ENCODE data around the gene MEAF6. TPM values are rescaled to one million over a fixed set of nuclear protein-coding genes. Genes with fewer than 3 reads are reported as not detected.

Gene MEAF6
- total and polyA plus RNA-seq, 2 of the 8 experiments (the other 6 are each of a cell fraction or from before 2014, with no cell fraction given) = 23.0 to 38.8 TPM

DNA sequence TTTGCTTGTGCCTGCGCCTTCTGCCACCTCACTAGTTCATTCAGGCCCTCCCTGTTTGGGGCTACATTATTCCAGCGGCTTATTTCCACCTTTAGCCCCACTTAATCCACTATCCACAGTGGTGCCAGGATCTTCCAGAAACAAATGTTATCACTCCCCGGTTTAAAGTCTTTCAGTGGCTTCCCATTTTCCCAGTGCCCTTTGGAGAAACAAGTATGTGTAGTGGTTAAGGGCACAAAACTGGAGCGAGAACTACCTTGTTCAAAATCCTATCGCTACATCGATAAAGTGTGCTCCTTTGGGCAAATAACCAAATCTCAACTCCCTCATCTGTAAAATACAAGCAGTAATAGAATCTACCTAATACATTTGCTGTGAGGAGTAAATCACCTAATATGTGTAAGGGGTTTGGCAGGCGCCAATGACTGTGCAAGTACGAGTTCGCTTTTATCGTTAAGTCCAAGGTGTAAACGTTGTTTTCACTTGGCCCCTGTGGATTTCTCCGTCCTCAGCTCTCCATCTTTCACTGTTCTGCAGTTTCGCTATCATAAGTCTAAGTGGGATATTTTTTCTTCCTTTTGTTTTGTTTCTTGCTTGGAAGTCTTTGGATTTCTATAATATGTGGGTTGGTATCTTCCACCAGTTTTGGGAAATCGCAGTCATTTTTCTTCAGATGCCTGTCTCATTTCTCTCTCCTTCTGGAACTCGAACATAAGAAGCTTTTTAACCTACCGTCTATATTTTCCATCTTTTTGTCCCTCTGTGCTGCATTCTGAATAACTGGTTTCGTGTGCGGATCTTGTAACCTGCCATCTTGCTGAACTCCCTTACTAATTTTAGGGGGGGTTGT lies 844 bp upstream of the MEAF6 start:
- Histone ChIP-seq H3K27me3 (replicated peaks in 1 of 4; ENCODE audit: control insufficient read depth in 3 of 4, extremely low read depth in 1 of 4, insufficient read depth in 3 of 4, low read length in 3 of 4) (no peaks in the 10 kb centered on the region), H2BK12ac (ENCODE audit: low read depth, low read length) (peak overlapping the region; percentile 44), H4K20me1 (replicated peaks in 1 of 2; ENCODE audit: control insufficient read depth in 1 of 2, insufficient read depth in 2 of 2, low read length in 2 of 2) (peaks cover 3 to 7% of the 10 kb centered on the region in 2 experiments), H4K8ac (ENCODE audit: extremely low read depth, insufficient read depth, low read length) (peak overlapping the region; percentile 87; the same call in 1 of the 2 replicates), H2AK5ac (ENCODE audit: low read depth, low read length) (no peak overlapping the region), H3K14ac (ENCODE audit: insufficient read length) (no peak overlapping the region), H3K79me2 (ENCODE audit: control insufficient read depth in 1 of 2, insufficient read depth in 2 of 2, low read length in 2 of 2) (peaks cover 3 to 15% of the 10 kb centered on the region in 2 experiments; a peak in 2 of 4 replicates), H3K18ac (ENCODE audit: extremely low read depth, low read length) (peak overlapping the region; percentile 98), H3K9ac (replicated peaks in 1 of 4; ENCODE audit: extremely low read depth in 1 of 4, low read depth in 3 of 4, low read length in 3 of 4) (peak overlapping the region in 3 of 4 experiments; percentile 6 to 78 (median 77); a peak in 4 of 7 replicates), H3K79me1 (ENCODE audit: low read depth, low read length) (peaks cover 4% of the 10 kb centered on the region), H4K5ac (ENCODE audit: insufficient read length, low read depth, low read length) (no peak overlapping the region), H3K56ac (replicated peaks; ENCODE audit: insufficient read length, low read depth, low read length) (no peak overlapping the region), H2BK5ac (ENCODE audit: low read depth, low read length) (peak overlapping the region; percentile 97; the same call in 1 of the 2 replicates), H3K4me3 (ENCODE audit: extremely low read depth in 1 of 4, insufficient read depth in 2 of 4, low read depth in 3 of 4, low read length in 4 of 4) (peak overlapping the region; percentile 69 to 97 (median 78)), H2BK15ac (ENCODE audit: low read length) (0 out of 2 replicates have a peak overlapping the region, but pooled peaks have one; percentile 92), H3K27ac (ENCODE audit: low read depth, low read length) (peak overlapping the region; percentile 79; the same call in 1 of the 2 replicates), H2BK120ac (replicated peaks; ENCODE audit: low read depth, low read length) (peak overlapping the region; percentile 79), H3K4me1 (replicated peaks in 1 of 4; ENCODE audit: control insufficient read depth in 3 of 4, insufficient read depth in 4 of 4, low read length in 3 of 4) (peaks cover 2 to 13% (median 6%) of the 10 kb centered on the region in 4 experiments; a peak in 4 of 7 replicates), H3K4ac (replicated peaks; ENCODE audit: insufficient read length, low read depth, low read length) (peak overlapping the region; percentile 58), H3K4me2 (ENCODE audit: insufficient read depth in 1 of 2, low read depth in 2 of 2, low read length in 2 of 2) (peak overlapping the region; percentile 80 to 89), H3K23me2 (ENCODE audit: low read depth, low read length) (peaks cover 13% of the 10 kb centered on the region), H3K9me3 (ENCODE audit: insufficient read depth in 2 of 2, low read depth in 1 of 2, low read length in 1 of 2) (no peaks in the 10 kb centered on the region; a peak in 1 of 4 replicates), H2AFZ (ENCODE audit: low read length) (peak overlapping the region; percentile 93), H3K36me3 (ENCODE audit: control insufficient read depth in 2 of 4, insufficient read depth in 4 of 4, low read length in 3 of 4) (peaks cover 0 to 16% (median 4%) of the 10 kb centered on the region in 4 experiments; a peak in 4 of 8 replicates), H2BK20ac (ENCODE audit: low read length) (peak overlapping the region; percentile 43; the same call in 1 of the 2 replicates), H4K91ac (replicated peaks; ENCODE audit: insufficient read length, low read length) (peak overlapping the region; percentile 56), H3K23ac (ENCODE audit: insufficient read length) (no peak overlapping the region)
- FAIRE-seq (no peak), DNase-seq (ENCODE audit: low read depth in 1 of 2, low spot score in 2 of 2) (no peak)
- WGBS, 2 experiments (ENCODE audit: extremely low coverage in 1 of 2, insufficient coverage in 1 of 2, insufficient read length in 1 of 2, insufficient replicate concordance in 2 of 2, low coverage in 1 of 2, low lambda C conversion rate in 2 of 2, missing lambda C conversion rate in 1 of 2) = 74% methylated on average over 18 of the region's 18 CpGs; no CpG with 5 or more reads in 1 of the 2 experiments
- ChIA-PET CTCF (ENCODE audit: partially characterized antibody) (interaction anchor here (0.6 to 3.6 kb wide), 17 partner anchors 10 to 135 kb away, joined by 3 to 18 read pairs (median 4); partner anchors contain the start of gene DNALI1), POLR2A (ENCODE audit: partially characterized antibody) (interaction anchor here (0.6 to 2.3 kb wide), 16 partner anchors 9 to 175 kb away, joined by 3 to 15 read pairs (median 3); partner anchors contain the start of gene ZC3H12A)
- TF ChIP-seq SAP30 (IDR thresholded peaks at IDR 0.05; ENCODE audit: insufficient read depth, insufficient replicate concordance, low read length) = peak; percentile 9
- no peak for TF ChIP-seq RXRA (IDR thresholded peaks at IDR 0.05; ENCODE audit: insufficient read depth, low read depth, low read length)
